OCI-LY1 (cell line): ENCODE results near the gene CADM1.

Experiments
- CTCF ChIP-seq: fragments of 200-600 bp; sonication (generic), shearing (Covaris generic); IDR thresholded peaks from 2 replicates; pipeline ENCODE4 v1.5.1; 2017; ENCODE audit warnings: mild to moderate bottlenecking, antibody characterized with exemption, low read length, moderate library complexity, mixed read lengths
- EZH2 ChIP-seq: fragments of 200-600 bp; sonication (generic), shearing (Covaris generic); IDR thresholded peaks from 2 replicates; pipeline ENCODE4 v1.8.0; 2017; ENCODE audit warnings: borderline replicate concordance, mixed run types, mild to moderate bottlenecking, antibody characterized with exemption, low read length, moderate library complexity, mixed read lengths

DNA sequence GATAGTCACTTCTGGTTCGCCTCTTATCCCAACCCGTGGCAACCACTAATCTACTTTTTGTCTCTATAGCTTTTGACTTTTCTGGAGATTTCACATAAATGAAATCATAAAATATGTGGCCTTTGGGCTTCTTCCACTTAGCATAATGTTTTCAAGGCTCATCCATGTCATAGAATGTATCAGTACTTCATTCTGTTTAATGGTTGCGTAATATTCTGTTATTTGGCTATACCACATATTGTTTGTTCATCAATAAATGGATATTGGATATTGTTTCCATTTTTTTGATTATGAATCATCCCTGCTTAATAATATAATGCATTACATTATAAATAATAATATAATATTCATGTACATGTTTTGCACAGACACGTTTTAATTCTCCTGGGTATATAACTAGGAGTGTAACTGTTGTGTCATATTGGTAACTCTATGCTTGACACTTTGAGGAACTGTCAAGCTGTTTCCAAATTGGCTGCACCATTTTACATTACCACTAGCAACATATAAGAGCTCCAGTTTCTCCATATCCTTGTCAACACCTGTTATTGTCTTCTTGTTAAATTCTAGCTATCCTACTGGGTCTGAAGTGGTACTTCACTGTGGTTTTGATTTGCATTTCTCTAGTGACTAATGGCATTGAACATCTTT, 181.5 kb downstream of the CADM1 start:
- TF ChIP-seq CTCF (no peak), EZH2 (no peak)
